Measurements from ENCODE around the gene DLGAP1.

- TF ChIP-seq CTCF (IDR thresholded peaks at IDR 0.05; ENCODE audit: low read depth, low read length) = no peak
- TF ChIP-seq EZH2phosphoT487 (IDR thresholded peaks at IDR 0.05; ENCODE audit: low read depth) = no peak
These were observed 839.6 kb downstream of the DLGAP1 start for GRCh38 chr18:3615374-3615985.
